Urothelium cell line (cell line): Measurements from ENCODE around the gene TBL2.
"Not testable (repeated sequence)": the region's sequence is repeated elsewhere in the genome, so short reads cannot be mapped to it uniquely, and the experiment has no call there.

Experiments used
- DNase-seq: peaks from one replicate; pipeline ENCODE4 v3.0.0; 2011; ENCODE audit warnings: low spot score, mixed read lengths
- FAIRE-seq: peaks from 2 replicates; lab custom pipeline; 2011; peaks lifted over from hg19 to GRCh38; lab: Jason Lieb, UNC

The TBL2 gene

DNA sequence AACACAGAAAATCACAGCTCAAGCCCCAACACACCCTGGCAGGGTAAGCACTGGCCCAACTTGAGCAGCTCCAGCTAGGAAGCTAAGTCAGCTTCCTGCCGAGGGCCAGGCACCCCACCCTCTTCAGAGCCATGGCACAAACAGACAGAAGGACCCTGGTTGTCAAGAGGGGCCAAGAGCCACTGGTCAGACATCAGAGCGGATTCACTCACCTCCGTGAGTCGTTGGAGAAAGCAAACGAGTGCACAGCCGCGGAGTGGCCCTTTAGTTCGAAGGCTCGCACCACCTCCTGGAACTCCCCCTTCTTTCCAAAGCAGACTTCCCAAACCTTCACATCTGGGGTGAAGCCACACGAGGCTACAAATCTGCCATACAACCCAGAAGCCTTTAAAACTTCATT, 7.4 kb downstream of the TBL2 start:
- FAIRE-seq = no peak

DNA sequence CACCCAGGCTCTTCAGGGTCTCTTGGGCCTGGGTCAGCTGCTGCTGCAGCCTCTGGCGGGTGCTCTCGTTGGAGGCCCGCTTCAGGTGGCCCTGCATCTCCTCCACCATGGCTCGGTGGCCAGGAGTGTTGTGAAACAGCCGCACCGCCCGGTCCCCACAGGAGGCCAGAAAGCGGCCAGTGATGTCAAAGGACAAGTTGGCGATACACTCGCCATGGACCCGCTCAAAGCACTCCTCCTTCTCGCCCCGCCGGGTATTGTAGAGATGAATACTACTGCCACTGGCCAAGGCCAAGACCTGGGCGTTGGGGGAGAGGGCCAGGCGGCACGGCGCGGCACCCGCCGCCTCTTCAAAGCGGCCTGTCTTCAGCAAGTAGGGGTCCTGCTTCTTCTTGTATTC, 7.9 kb downstream of the TBL2 start:
- no peak for FAIRE-seq
- DNase-seq = no peak

More for the DNA sequence above, 7.4 kb downstream of the TBL2 start:
- DNase-seq = no peak

DNA sequence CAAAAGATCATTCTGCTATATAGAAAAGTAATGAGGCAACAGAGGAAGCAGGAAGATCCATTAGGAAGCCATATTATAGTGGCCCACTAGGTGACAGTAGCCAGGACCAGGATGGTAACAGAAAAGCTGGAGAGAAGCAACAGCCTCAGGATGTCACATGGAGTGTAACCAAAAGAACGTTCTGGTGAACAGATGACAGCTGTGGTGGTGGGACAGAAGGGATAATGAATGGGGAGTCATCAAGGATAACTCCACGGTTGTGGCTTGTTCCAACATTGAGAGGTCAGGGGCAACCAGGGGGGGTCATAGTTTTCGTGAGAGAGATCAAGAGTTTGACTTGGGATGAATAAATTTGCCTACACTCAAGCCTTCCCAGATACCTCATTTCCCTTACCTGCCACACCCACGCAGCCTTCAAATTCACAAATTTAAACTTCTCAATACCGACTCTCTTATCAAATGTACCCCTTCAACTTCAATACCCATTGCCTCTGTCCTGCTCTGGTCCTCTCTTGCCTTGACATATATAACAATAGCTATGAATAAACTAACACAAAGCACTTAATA, 9.3 kb downstream of the TBL2 start:
- DNase-seq (no peak), FAIRE-seq (no peak)

DNA sequence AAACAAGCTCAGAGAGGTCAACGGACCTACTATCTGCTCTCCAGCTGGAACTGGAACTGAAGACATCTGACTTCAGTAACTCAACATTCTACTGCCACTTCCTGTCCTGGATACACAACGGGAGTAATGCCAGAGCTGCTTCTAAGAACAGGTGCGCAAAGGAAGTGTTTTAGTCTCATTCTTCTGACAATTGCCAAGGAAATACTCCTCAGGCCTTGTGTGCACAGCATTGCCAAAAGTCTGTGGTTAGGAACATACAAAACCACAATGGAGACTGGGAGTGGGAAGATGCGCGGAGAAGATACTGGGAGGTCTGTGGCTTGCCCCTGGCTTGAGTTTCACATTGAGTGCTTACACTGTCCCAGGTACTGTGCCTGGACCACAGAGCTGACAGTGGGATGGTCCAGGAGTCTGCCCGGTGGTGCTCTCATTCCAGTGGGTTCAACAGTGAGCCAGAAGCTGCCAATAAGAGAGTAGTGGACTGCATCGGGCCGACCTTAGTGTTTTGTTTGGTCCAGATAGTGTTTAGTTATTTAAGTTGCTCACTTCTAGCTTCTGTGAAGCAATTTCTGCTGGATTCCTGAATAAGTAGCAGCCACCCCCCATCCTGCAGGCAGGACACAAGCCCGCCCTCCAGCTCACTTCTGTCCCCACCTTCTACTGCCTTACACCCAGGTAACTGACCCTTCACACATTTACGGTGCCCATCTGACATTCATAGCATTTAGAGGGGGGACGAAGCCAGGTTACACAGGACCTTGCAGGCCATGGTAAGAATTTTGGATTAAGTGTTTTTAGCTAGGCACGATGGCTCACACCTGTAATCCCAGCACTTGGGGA, 10.3 kb downstream of the TBL2 start:
- no peak for FAIRE-seq
- DNase-seq = no peak

DNA sequence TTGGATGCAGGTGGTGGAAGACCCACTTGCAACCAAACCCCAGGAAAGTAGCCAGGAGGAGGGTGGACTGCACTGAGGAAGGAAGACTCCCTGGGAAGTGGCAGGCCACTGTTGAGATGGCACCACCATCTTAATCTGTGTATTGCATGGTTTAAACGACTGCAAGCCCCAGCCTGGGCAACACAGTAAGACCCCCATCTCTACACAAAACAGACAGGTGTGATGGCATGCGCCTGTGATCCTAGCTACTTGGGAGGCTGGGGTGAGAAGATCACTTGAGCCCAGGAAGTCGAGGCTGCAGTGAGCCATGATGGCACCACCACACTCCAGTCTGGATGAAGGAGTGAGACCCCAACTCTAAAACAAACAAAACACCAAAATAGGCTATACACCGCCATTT, 11.2 kb downstream of the TBL2 start:
- FAIRE-seq = no peak
- DNase-seq = no peak

DNA sequence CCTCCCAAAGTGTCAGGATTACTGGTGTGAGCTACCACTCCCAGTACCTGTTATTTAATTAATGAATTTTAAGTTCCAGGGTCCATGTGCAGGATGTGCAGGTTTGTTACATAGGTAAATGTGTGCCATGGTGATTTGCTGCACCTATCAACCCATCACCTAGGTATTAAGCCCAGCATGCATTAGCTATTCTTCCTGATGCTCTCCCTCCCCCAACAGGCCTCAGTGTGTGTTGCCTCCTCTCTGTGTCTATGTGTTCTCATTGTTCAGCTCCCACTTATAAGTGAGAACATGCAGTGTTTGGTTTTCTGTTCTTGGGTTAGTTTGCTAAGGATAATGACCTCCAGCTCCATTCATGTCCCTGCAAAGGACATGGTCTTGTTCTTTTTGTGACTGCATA, 11.9 kb downstream of the TBL2 start:
- DNase-seq, FAIRE-seq: not testable (repeated sequence)

DNA sequence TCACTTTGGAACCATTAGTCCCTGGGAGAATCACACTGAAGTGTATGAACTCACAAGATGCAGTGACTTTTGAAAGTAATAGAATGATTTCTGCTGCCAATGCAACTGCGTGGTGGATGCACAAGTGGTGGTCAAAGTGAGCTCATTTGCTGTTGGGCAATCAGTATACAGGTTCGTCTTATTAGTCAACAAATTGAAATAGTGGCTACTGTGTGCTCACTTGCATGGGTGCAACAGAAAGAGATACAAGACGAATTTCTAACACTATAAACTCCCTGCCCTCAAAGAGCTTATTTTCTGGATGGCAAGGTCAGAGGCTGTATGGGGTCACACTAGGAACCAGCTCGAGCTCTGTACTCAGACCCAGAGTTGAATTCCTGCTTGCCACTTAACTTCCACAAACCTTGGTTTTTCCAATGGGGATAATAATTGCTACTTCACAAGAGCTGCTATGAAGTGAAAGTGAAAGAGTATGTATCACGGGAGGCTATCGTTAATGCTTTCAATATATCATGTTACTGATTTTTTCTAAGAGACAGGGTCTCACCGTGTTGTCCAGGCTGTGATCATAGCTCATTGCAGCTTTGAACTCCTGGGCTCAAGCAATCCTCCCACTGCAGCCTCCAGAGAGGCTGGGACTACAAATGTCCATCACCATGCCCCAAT, 12.6 kb downstream of the TBL2 start:
- FAIRE-seq (no peak), DNase-seq (no peak)

DNA sequence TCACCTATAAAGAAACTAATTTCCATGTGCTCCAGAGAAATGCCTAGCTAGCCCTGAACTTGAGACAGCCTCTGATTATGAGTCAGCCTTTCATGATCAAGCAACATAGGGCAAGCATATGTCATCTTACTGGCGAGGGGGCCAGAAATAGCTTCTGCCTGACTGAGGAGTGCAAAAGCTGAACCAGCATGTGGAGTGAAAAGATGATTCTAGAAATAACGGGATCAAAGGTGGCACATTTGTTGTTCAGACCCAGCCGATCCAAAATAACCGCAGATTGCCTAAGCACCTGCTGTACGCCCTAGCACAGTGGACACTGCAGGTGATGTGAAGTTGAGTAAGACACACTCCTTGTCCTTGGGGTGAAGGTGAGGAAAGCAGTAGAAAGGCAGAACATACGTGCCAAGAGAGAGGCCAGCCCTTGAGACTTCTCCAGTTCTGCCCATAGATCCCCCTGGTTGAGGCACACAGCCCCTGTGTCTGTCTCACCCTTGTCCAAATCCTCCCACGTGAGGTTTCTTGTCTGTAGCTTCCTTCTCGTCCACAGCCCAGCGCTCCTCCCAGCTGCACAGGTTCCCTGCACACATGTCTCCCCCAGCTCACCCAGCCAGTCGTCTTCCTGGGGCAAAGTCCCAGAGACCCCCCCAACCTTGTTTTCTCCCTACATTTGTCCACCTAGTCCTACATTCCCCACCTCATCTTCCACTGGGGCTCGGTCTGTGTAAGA, 18.1 kb downstream of the TBL2 start:
- peak; percentile 60 for DNase-seq
- FAIRE-seq = no peak

DNA sequence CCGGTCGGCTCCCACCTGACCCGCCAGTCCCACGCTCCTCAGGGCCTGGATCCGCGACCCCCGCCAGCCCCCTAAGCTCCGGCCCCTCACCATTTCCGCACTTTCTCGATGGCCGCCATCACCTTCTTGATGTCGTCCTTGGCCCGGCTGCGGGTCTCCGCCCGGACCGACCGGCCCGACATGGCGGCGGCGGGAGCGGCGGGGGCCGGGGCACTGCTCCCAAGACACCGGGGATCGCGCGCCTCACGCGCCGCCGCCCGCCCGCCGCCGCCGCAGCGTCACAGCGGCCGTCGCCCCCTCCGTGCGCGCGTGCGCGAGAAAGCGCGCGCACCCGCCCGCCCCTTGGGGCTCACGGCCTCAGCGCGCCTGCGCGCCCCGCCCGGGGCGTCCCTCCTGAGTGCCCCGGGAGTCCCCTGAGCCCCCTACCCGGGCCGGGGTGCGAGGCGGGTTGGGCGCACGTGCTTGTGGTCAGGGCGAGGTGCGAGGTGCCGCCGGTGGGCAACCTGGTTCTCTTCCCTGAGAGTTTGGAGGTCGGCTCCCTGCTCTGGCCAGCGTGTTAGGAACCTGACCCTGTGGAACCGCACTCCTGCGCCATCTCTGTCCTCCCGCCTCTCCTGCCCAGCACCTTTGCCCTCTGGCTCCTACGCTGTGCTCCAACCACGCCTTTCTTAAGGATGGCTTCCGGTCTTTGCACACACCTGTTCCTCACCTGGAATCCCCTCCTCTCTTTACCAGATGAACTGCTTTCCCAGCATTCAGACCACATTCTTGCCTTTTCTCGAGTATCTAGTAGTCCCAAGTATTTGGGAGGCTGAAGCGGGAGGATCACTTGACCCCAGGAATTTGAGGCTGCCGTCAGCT, 20.8 kb downstream of the TBL2 start, which contains the start of gene BCL7B:
Gene BCL7B, minus strand, starts transcription at position 294 of the 861 bp plus-strand sequence. Its CDS starts 112 bp downstream, at position 182.
- DNase-seq (peak; percentile 93), FAIRE-seq (no peak)

DNA sequence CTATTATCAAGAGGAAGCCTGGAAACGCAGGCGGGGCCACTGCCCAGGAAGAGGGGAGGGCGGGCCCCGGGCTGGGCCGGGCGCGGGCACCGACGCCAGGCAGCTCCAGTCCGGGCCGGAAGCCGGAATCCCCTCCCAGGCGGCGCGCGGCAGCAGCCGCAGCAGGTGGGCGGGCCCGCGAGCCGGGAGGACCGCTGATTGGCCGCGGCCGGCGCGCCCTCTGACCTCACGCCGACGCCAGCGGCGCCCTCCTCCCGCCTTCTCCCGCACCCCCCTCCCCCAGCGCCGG, 21.3 kb downstream of the TBL2 start:
- FAIRE-seq = peak; percentile 79
- peak; percentile 98 for DNase-seq

DNA sequence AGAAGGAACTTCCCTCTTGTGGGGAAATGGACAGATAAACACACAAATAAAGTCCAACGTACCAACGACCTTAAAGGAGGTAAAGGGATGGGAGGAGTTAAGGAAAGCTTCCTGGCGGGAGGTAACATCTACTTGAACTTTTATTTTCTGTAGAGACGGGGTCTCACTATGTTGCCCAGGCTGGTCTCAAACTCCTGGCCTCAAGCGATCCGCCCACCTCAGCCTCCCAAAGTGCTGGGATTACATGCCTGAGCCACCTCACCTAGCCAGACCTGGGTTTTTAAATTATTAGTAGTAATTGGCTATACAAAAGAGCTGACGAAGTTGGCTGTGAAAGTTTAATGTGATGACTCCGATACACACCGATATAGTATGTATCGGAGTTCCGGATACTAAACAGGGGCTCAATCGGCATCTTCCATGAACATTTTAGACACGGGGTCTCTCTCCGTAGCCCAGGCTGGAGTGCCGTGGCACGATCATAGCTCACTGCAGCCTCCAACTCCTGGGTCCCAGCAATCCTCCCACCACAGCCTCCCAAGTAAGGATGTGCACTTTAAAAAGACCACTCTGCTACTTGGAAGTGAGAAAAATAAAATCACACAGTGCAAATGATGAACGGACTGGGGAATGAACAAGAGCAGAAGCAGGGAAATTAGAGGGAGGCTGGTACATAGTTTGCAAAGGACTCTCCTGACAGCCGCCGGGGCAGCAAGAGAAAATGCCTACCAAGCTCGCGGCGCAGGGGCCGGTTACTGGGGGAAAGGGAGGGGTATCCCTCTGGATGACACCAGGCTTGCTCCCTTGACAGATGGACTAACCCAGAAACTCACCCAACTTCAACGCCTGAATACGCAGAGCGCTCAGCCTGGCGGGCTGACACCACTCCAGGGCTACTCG, 21.9 kb downstream of the TBL2 start:
- DNase-seq (no peak), FAIRE-seq (no peak)

DNA sequence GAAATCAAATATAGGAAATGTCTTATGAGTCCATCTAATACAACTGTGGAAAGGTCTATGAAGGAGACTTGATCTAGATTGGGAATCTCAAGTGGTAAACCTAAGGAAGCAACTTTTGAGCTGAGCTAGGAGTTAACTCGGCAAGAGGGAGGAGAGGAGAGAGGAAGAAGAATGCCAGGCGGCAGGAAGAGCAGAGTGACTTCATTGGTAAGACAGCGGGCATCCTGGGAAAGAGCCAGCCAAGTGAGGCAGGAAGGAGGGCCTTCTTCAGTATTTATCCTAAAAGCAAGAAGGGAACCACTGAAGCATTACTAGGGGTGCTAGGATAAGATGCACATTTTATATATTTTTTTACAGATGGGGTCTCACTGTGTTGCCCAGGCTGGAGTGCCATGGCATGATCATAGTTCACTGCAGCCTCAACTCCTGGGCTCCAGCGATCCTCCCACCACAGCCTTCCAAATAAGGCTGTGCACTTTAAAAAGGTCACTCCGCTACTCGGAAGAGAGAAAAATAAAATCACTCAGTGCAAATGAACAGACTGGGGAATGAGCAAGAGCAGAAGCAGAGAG, 22.9 kb downstream of the TBL2 start:
- DNase-seq = no peak
- FAIRE-seq = no peak

DNA sequence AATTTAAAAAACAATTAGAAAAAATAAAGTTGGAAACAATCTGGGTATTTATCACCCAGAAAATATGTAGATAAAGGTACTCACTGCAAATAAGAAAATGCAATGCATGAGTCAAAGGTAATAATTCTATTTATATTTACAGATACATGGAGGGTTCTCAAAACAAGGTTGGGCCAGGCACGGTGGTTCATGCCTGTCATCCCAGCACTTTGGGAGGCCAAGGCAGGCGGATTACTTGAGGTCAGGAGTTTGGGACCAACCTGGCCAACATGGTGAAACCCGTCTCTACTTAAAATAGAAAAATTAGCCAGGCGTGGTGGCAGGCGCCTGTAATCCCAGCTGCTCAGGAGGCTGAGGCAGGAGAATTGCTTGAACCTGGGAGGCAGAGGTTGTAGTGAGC, 28.3 kb downstream of the TBL2 start:
- not testable (repeated sequence) for DNase-seq, FAIRE-seq

DNA sequence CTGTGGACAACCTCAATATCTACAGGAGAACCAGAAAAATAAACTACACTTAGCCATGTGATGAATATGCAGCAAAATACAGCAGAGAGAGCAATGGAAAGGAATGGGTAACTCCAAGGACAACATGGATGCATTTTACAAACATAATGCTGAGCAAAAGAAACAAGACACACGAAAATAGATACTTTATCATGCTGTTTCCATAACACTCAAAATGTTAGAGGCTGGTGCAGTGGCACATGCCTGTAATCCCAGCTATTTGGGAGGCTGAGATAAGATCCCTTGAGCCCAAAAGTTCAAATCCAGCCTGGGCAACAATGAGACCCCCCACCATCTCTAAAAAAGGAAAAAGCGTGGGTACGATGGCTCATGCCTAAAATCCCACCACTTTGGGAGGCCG, 29.2 kb downstream of the TBL2 start:
- FAIRE-seq (no peak), DNase-seq (no peak)

DNA sequence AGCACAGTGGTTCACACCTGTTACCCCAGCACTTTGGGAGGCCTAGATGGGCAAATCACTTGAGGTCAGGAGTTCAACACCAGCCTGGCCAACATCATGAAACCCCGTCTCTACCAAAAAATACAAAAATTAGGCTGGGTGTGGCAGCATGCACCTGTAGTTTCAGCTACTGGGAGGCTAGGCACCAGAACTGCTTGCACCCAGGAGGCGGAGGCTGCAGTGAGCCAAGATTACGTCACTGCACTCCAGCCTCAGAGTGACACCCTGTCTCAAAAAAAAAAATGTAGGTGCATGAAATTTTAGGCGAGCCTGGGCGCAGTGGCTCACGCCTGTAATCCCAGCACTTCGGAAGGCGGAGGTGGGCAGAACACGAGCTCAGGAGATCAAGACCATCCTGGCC, 30.5 kb downstream of the TBL2 start:
- DNase-seq (no peak), FAIRE-seq (no peak)

DNA sequence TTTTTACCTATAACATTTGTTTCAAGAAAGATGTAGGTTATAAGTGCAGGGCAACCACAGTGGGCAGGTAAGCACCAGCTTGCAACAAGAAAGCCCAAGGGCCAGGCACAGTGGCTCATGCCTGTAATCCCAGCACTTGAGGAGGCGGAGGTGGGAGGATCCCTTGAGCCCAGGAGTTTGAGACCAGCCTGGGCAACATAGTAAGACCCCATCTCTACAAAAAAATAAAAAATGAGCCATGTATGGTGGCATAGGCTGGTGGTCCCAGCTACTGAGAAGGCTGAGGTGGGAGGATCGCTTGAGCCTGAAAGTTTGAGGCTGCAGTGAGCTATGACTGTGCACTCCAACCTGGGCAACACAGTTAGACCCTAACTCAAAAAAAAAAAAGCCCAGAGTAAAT, 33.7 kb downstream of the TBL2 start:
- no peak for FAIRE-seq
- no peak for DNase-seq

DNA sequence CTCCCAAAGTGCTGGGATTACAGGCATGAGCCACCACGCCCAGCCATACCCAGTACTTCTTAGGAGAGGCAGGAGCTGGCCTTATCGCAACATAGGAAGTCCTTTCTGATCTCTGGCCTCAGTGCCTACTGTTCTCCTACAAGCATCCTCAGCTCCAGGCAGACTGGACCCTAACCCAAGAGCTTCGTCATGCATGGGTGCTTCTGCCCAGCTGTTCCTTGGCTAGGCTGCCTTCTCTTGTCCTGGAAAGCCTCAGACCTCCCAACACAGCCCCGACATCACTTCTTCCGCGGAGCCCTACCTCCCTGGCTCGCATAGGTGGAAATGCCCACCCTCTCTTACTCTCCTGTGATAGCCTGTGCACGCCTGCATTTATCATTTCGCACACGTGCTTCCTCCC, 36.7 kb downstream of the TBL2 start:
- DNase-seq = no peak
- FAIRE-seq = no peak

DNA sequence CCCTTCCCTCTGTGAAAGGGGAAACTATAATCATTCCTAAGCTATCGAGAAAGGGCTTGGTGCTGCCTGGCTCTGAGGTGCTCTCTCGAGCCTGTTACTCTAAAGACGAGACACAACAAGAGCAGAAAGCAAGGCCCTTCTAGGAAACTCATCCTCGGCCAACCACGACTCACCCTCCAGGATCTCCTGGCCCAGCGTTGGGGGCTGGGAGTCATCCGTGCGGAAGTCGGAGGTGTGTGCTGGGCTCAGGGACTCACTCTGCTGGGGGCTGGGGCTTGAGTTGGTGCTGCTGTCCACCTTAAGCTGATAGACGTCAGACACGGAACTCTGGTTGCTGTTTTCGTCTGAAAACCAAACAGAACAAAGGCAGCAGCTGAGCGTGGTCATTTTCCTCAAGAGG, 38.7 kb downstream of the TBL2 start:
- DNase-seq = no peak
- no peak for FAIRE-seq

DNA sequence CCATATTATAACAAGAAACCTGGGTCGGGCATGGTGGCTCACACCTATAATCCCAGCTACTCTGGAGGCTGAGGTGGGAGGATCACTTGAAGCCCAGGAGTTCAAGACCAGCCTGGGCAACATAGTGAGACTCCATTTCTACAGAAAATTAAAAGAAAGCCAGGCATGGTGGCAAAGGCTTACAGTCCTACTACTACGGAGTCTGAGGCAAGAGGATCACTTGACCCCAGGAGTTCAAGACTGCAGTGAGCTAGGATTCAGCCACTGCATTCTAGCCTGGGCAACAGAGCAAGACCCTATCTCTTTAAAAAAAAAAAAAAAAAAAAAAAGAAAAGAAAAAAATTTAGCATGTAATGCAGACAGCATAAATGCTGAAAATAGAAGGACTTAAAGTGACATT, 39.9 kb downstream of the TBL2 start:
- FAIRE-seq = not testable (repeated sequence)

More for the DNA sequence above, 39.9 kb downstream of the TBL2 start:
- not testable (repeated sequence) for DNase-seq
